Cortex of kidney (tissue), 1 donor: ENCODE measurements around the gene UBE3C.

Experiments used
- DNase-seq: peaks from one replicate; lab custom pipeline; 2025; lab: John Stamatoyannopoulos, UW

Gene UBE3C

GRCh38 chr7:157177333-157177982, 38.7 kb downstream of the UBE3C start:
- no peak for DNase-seq

DNA sequence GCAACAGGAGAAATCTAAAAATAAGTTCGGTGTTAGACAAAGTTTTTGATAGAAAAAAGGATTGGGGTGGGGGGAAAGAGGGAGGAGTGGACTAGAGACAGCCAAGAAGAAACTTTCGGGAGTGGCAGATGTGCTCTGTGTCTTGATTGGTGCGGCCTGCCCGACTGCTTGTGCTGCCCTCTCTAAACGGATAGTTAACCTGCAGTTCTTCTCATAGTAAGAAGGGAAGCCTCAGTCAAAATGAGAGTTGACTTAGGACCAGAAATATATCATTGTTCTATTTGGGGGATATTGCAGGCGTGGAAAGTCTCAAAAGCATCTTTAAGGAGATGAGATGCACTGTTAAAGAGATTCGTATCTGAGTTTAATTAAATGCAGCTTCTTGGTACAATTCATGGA, 39.3 kb downstream of the UBE3C start:
- DNase-seq, result no peak

- no peak for DNase-seq
Observed at GRCh38 chr7:157183832-157184231, 45.1 kb downstream of the UBE3C start.

- DNase-seq, result no peak
Observed at GRCh38 chr7:157188091-157188665, 49.5 kb downstream of the UBE3C start.

DNA sequence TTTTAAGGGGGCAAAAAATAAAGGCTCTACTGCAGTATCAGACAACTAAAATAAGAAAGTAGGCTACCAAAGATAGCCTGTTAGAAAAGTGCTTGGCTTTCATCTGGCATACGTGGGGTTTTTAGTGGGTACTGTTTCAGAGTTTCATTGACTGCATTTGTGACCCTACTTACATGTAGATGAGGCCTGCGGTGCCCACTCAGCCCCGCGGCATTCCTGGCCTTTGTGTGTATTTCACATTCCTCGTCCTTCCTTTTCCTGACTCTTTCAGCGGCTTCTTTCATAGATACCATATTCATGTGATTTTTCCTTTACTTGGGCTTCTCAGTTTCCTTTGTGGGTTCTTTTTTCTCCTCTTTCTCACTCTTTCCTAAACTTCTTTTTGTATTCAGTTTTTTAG, 50.7 kb downstream of the UBE3C start:
- DNase-seq, result no peak

GRCh38 chr7:157192861-157193260, 54.1 kb downstream of the UBE3C start:
- no peak for DNase-seq

- no peak for DNase-seq
Observed at GRCh38 chr7:157193274-157193673, 54.5 kb downstream of the UBE3C start.

DNA sequence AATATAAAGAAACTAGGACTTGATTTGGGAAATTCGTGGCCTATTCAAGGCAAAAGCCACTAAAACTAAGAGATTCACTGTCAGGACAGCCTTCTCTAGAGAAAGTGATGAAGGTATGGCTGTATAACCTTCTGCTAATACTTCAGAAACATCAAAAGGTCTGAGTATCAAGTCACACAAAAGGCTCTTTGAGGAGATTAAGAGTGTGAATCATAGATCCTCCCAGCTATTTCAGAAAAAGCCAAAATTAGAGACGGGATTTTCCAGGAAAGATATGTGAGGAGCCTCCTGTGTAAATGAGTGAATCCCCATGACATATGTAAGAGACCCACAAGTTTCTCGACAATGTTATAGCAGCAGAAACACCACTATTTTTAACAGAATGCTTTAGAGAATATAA, 56.2 kb downstream of the UBE3C start:
- no peak for DNase-seq

GRCh38 chr7:157195868-157196267, 57.1 kb downstream of the UBE3C start:
- no peak for DNase-seq

- no peak for DNase-seq
Observed at GRCh38 chr7:157204134-157204533, 65.4 kb downstream of the UBE3C start.

DNA sequence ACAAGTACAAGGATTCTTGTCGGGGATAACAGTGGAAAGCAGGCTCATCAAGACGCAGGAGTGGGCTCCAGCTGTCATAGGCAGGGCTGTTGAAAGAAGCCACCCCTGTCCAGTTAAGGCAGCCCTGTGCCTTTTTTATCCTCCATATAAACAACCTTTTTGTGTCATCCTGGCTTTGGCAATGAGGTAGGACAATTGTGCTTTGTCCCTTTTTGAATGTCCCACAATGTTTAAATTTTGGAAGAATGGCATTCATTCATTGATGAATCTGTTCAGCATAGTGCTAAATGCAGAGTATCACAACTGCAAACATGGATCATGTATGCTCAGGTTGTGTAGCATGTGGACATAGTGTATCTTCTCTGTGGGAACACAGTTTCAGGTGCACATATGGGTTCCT, 66.7 kb downstream of the UBE3C start:
- no peak for DNase-seq

- no peak for DNase-seq
Observed at GRCh38 chr7:157208571-157209413, 70.1 kb downstream of the UBE3C start.

DNA sequence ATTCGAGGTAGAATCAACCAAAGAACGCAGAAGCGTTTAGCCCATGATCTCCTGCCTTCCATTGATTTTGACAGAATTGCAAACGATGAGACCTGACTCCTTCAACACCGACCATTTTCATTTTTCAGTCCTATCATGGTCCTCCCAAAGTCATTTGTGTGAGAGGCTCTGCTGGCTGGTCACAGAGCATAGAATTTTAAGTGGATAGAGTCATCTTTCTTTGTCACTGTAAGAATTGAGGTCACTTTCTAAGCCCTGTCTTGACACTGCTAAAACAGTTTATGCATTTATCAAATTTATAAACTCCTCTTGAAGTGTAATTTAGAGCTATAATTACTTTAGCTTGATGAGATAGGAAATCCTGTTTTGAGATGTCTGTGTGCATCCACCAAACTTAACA, 72.0 kb downstream of the UBE3C start:
- no peak for DNase-seq

DNA sequence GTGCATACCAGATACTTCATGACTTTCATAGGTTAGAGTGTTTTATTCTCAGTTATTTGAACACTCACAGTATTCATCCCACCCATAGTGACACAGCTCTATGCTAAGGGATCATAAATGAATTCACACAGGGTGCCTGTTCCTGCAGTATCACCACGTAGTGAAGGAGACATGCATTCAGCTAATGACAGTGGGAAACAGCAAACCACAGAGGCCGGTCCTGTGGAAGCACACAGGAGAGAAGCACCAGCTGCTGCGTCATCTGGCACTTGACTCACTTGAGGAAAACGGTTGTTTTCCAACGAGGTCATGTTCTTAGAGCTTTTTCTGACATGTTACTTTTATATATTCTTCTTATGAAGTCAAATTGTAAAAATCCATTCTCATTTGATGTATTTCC, 73.0 kb downstream of the UBE3C start:
- no peak for DNase-seq

GRCh38 chr7:157219154-157219553, 80.4 kb downstream of the UBE3C start:
- no peak for DNase-seq

DNA sequence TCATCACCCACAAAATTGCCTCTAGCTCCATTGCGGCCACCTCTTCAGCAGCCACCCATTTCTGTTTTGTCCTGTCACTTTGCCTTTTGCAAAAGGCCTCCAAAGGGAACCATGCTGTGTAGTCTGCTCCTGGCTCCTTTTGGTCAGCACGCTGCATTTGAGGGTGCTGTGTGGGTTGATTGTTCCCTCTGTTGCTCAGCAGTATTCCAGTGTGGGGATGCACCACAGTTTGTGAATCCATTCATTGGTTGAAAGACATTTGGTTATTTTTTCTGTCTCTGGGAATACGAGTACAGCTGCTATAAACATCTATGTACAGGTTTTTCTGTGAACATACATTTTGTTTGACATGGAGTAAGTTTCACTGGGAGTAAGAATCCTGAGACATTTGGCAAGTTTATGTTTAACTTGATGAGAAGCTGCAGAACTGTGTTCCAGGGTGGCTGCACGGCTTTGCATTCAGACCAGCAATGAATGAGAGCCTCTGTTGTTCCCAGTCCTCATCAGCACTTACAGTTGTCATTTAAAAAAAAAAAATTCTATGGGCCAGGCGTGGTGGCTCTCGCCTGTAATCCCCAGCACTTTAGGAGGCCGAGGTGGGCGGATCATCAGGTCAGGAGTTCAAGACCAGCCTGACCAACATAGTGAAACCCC, 82.3 kb downstream of the UBE3C start:
- DNase-seq, result no peak

DNA sequence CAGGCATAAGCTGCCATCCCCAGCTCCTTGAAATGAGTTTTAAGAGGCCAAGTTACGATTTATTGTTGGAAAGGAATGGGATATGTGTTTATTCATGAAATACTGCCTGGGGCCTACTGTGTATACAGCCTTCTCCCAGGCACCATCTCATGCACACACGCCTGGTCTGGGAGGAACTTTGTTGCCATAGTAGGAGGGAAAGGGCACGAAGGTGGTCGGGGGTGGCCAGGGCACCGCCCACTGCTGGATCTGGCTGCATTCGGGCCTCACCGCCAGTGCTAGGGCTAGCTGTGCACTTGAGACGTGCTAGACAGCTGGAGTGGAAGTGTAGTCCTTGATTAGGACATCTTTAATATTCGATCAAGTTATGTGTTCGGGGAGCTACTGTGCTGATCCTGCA, 84.0 kb downstream of the UBE3C start:
- no peak for DNase-seq

GRCh38 chr7:157224627-157225026, 85.9 kb downstream of the UBE3C start:
- DNase-seq, result no peak

DNA sequence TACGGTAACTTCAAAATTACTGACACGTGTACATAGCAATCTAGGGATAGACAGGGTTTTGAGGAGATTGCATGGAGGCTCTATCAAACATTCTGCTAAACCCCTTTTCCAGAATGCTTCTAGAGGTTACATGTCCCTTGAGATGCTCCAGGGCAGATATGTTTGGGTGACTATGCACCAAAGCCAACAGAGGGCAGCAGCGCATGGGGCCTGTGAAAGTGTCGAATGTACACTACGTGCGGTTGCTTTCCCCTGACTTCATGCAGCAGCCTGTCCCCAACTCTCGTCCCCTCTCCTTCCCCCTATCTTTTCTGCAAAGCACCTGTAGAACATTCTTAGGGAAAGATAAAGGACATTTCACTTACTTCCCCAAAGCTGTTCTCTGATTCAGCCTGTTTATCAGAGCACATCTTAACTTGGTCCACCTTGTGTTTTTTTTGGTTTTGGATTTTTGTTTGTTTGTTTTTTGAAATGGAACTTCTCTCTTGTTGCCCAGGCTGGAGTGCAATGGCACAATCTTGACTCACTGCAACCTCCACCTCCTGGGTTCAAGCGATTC, 90.2 kb downstream of the UBE3C start:
- no peak for DNase-seq

DNA sequence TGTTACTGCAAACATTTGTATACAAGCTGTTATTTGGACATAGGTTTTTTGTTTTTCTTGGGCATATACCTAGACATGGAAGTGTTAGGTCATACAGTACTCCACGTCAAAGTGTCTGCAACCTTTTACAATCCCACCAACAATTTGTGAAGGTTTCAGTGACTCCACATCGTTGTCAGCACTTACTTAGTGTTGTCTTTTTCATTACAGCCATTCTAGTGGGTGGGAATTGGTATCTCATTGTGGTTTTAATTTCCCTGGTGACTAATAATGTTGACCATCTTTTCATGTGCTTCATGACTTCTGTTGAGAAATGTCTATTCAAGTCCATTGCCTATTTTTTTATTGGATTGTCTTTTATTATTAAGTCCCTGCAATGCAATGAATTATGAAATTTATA, 95.0 kb downstream of the UBE3C start:
- no peak for DNase-seq

DNA sequence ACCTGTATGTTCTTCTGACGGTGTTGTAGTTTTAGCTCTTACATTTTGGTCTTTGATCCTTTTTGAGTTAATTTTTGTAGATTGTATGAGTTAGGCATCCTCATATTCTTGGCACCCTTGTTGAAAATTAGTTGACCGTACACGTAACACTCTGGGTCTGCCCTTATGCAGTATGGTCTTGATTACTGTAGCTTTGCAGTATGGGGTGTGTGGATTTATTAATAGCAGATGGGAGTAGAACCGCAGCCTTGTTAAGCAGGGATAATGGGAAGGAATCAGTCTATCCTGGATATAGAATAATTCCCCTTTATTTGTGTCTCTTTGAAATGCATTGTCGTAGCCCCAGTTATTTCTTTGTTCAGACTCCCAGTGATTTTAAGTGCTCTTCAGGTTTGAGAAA, 95.5 kb downstream of the UBE3C start:
- DNase-seq, result no peak
